HG03354 (cell line): ENCODE results near the gene PIKFYVE.
"Not testable (repeated sequence)": the region's sequence is repeated elsewhere in the genome, so short reads cannot be mapped to it uniquely, and the experiment has no call there.

Experiments
- ATAC-seq: cut with Tn5 transposase; IDR thresholded peaks from one replicate; pipeline ENCODE4 v1.9.1; 2021; ENCODE audit warnings: mild to moderate bottlenecking; ENCODE audit not compliant: unreplicated experiment, poor library complexity, severe bottlenecking

The PIKFYVE gene

GRCh38 chr2:208265801-208266552, at the start of gene PIKFYVE:
PIKFYVE (plus strand) TSS chr2:208266255; CDS start chr2:208271520, 5,265 bp downstream.
- peak; percentile 79 for ATAC-seq

- not testable (repeated sequence) for ATAC-seq
These were observed 44.2 kb upstream of the PIKFYVE start for GRCh38 chr2:208221873-208222272.

GRCh38 chr2:208222351-208222750, 43.7 kb upstream of the PIKFYVE start:
- no peak for ATAC-seq

- no peak for ATAC-seq
These were observed 41.3 kb upstream of the PIKFYVE start for GRCh38 chr2:208224802-208225201.

- ATAC-seq, result no peak
These were observed 38.3 kb upstream of the PIKFYVE start for GRCh38 chr2:208227581-208228232.

- ATAC-seq, result no peak
These were observed 37.6 kb upstream of the PIKFYVE start for GRCh38 chr2:208228476-208228875.

- ATAC-seq, result no peak
These were observed 31.3 kb upstream of the PIKFYVE start for GRCh38 chr2:208234786-208235185.

- ATAC-seq, result no peak
These were observed 30.2 kb upstream of the PIKFYVE start for GRCh38 chr2:208235860-208236259.

GRCh38 chr2:208239770-208240493, 26.1 kb upstream of the PIKFYVE start:
- ATAC-seq, result no peak

- ATAC-seq, result no peak
These were observed 25.3 kb upstream of the PIKFYVE start for GRCh38 chr2:208240619-208241209.

- ATAC-seq, result no peak
These were observed 21.6 kb upstream of the PIKFYVE start for GRCh38 chr2:208244422-208244821.

- ATAC-seq, result no peak
These were observed 20.3 kb upstream of the PIKFYVE start for GRCh38 chr2:208245746-208246145.

- no peak for ATAC-seq
These were observed 17.5 kb upstream of the PIKFYVE start for GRCh38 chr2:208248601-208249000.

GRCh38 chr2:208249296-208249695, 16.8 kb upstream of the PIKFYVE start:
- no peak for ATAC-seq

- no peak for ATAC-seq
These were observed 15.7 kb upstream of the PIKFYVE start for GRCh38 chr2:208250388-208250787.

GRCh38 chr2:208251098-208251497, 15.0 kb upstream of the PIKFYVE start:
- no peak for ATAC-seq

GRCh38 chr2:208252716-208253492, 13.2 kb upstream of the PIKFYVE start:
- no peak for ATAC-seq

GRCh38 chr2:208253600-208254117, 12.4 kb upstream of the PIKFYVE start:
- no peak for ATAC-seq

- peak; percentile 74 for ATAC-seq
These were observed 11.8 kb upstream of the PIKFYVE start for GRCh38 chr2:208254118-208254870.
